WI38 (cell line): ENCODE results near the gene CCDC9.

Experiments
- H3K4me3 ChIP-seq: 2 replicates; pipeline ENCODE4 v1.5.1; 2011; ENCODE audit warnings: low read depth, mild to moderate bottlenecking, control low read depth, low read length
- TF ChIP-seq, protein P1 (sequence below): IDR thresholded peaks from 2 replicates; pipeline ENCODE4 v1.5.1; 2012; ENCODE audit warnings: low read depth, mild to moderate bottlenecking, control low read depth, low read length

CCDC9 gene

DNA sequence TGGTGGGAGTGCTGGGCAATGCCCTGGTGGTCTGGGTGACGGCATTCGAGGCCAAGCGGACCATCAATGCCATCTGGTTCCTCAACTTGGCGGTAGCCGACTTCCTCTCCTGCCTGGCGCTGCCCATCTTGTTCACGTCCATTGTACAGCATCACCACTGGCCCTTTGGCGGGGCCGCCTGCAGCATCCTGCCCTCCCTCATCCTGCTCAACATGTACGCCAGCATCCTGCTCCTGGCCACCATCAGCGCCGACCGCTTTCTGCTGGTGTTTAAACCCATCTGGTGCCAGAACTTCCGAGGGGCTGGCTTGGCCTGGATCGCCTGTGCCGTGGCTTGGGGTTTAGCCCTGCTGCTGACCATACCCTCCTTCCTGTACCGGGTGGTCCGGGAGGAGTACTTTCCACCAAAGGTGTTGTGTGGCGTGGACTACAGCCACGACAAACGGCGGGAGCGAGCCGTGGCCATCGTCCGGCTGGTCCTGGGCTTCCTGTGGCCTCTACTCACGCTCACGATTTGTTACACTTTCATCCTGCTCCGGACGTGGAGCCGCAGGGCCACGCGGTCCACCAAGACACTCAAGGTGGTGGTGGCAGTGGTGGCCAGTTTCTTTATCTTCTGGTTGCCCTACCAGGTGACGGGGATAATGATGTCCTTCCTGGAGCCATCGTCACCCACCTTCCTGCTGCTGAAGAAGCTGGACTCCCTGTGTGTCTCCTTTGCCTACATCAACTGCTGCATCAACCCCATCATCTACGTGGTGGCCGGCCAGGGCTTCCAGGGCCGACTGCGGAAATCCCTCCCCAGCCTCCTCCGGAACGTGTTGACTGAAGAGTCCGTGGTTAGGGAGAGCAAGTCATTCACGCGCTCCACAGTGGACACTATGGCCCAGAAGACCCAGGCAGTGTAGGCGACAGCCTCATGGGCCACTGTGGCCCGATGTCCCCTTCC lies 63.9 kb downstream of the CCDC9 start:
- no peak overlapping the region for H3K4me3 ChIP-seq
- TF ChIP-seq, protein P1, sequence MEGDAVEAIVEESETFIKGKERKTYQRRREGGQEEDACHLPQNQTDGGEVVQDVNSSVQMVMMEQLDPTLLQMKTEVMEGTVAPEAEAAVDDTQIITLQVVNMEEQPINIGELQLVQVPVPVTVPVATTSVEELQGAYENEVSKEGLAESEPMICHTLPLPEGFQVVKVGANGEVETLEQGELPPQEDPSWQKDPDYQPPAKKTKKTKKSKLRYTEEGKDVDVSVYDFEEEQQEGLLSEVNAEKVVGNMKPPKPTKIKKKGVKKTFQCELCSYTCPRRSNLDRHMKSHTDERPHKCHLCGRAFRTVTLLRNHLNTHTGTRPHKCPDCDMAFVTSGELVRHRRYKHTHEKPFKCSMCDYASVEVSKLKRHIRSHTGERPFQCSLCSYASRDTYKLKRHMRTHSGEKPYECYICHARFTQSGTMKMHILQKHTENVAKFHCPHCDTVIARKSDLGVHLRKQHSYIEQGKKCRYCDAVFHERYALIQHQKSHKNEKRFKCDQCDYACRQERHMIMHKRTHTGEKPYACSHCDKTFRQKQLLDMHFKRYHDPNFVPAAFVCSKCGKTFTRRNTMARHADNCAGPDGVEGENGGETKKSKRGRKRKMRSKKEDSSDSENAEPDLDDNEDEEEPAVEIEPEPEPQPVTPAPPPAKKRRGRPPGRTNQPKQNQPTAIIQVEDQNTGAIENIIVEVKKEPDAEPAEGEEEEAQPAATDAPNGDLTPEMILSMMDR: no peak
